MCF 10A (cell line): ENCODE results near the gene PTPRN2. TPM values are rescaled to one million over a fixed set of nuclear protein-coding genes. Genes with fewer than 3 reads are reported as not detected.

ENCODE experiments used
- BruUV-seq: library from RNA; stranded (reverse); fragments of 400-500 nt; replicated peaks from 2 replicates; lab custom pipeline; 2021; lab: Mats Ljungman, UMichigan
- CTCF ChIA-PET: fragments of 300-600 bp; sonication (Branson Sonifier 250); formaldehyde crosslinking; extraction: SDS; loops from one replicate; lab custom pipeline; 2021; ENCODE audit warnings: antibody characterized with exemption, inconsistent platforms; lab: Yijun Ruan, JAX
- POLR2A ChIA-PET: fragments of 300-600, 350-650 bp; sonication (Branson Sonifier 250); formaldehyde crosslinking; extraction: SDS; loops from one replicate; lab custom pipeline; 2020; ENCODE audit warnings: antibody characterized with exemption, inconsistent platforms; lab: Yijun Ruan, JAX
- DNase-seq: peaks from one replicate; pipeline ENCODE4 v3.0.0-alpha.2; 2018; ENCODE audit not compliant: unreplicated experiment
- H3K27ac Mint-ChIP-seq: one replicate; pipeline ENCODE4 v1.8.0; 2022; ENCODE audit warnings: mild to moderate bottlenecking, low read depth, mixed read lengths; ENCODE audit not compliant: unreplicated experiment
- H3K27me3 Mint-ChIP-seq: one replicate; pipeline ENCODE4 v1.8.0; 2022; ENCODE audit warnings: mixed read lengths; ENCODE audit not compliant: insufficient read depth, unreplicated experiment
- H3K36me3 Mint-ChIP-seq: one replicate; pipeline ENCODE4 v1.8.0; 2022; ENCODE audit warnings: mild to moderate bottlenecking, moderate library complexity, mixed read lengths; ENCODE audit not compliant: insufficient read depth, unreplicated experiment
- H3K4me1 Mint-ChIP-seq: one replicate; pipeline ENCODE4 v1.8.0; 2022; ENCODE audit warnings: mixed read lengths; ENCODE audit not compliant: insufficient read depth, unreplicated experiment
- H3K4me3 Mint-ChIP-seq: one replicate; pipeline ENCODE4 v1.8.0; 2022; ENCODE audit warnings: mild to moderate bottlenecking, moderate library complexity, mixed read lengths; ENCODE audit not compliant: unreplicated experiment
- H3K9me3 Mint-ChIP-seq: one replicate; pipeline ENCODE4 v1.8.0; 2022; ENCODE audit warnings: mixed read lengths; ENCODE audit not compliant: unreplicated experiment
- intact Hi-C: fragments of 100-400 bp; cut with micrococcal nuclease; formaldehyde crosslinking; loops from 2 replicates; pipeline ENCODE4 v1.14.1; 2022
- total RNA-seq: library from RNA; stranded (reverse); gene quantifications from 2 replicates; pipeline ENCODE4 v1.2.3, GENCODE V29; 2022
- TF ChIP-seq, protein P1 (sequence below): fragments of 200-600 bp; IDR thresholded peaks from one replicate; pipeline ENCODE4 v1.8.0; 2022; ENCODE audit warnings: antibody characterized with exemption, mild to moderate bottlenecking; ENCODE audit not compliant: unreplicated experiment

PTPRN2 gene
- total RNA-seq, 1 experiment from 2014 or later, result 4.5 TPM

DNA sequence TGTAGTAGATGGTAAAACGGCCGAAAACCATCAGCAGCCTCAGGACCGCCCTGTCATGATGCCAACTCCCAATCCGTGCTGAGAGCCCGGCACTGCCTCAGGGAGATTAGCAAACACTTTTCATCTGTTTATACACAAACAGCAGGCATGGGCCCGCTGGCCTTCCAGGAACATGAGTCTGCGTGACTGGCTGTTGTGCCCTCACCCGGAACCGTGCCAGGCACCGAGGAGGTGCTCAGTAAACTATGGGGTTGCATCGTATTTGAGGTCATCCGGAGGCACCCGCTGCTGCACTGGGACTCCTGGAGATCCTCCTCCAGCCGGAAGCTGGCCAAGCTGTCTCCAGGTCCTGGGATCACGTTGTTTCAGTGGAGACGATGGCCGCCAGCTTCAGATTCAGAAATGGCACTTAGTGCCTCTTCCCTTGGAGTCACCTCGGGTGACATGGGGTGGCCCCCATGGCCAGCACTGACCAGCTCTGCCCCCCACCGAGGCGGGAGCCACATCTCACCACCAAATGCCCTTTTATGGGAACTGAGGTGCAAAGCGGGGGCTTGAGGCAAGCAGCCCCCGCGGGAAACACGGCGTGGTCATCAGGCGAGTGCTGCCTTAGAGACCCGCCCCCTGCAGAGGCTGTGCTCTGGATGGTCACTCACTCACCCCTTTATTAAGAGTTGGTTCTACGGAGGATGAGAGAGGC, 585.9 kb downstream of the PTPRN2 start:
- no TSS peak for BruUV-seq
- intact Hi-C loops, result no loop called here
- DNase-seq, result no peak
- TF ChIP-seq, protein P1, sequence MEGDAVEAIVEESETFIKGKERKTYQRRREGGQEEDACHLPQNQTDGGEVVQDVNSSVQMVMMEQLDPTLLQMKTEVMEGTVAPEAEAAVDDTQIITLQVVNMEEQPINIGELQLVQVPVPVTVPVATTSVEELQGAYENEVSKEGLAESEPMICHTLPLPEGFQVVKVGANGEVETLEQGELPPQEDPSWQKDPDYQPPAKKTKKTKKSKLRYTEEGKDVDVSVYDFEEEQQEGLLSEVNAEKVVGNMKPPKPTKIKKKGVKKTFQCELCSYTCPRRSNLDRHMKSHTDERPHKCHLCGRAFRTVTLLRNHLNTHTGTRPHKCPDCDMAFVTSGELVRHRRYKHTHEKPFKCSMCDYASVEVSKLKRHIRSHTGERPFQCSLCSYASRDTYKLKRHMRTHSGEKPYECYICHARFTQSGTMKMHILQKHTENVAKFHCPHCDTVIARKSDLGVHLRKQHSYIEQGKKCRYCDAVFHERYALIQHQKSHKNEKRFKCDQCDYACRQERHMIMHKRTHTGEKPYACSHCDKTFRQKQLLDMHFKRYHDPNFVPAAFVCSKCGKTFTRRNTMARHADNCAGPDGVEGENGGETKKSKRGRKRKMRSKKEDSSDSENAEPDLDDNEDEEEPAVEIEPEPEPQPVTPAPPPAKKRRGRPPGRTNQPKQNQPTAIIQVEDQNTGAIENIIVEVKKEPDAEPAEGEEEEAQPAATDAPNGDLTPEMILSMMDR, result no peak
- ChIA-PET CTCF (interaction anchor here (0.6 to 0.7 kb wide), 2 partner anchors 134 to 426 kb away, joined by 5 read pairs; no protein-coding TSS in a partner anchor), POLR2A (no interaction called here)
- H3K4me1 Mint-ChIP-seq, result no peaks in the 10 kb centered on the region
- no peaks in the 10 kb centered on the region for H3K27me3 Mint-ChIP-seq
- no peak overlapping the region for H3K4me3 Mint-ChIP-seq
- no peaks in the 10 kb centered on the region for H3K9me3 Mint-ChIP-seq
- no peak overlapping the region for H3K27ac Mint-ChIP-seq
- peaks cover 7% of the 10 kb centered on the region for H3K36me3 Mint-ChIP-seq

DNA sequence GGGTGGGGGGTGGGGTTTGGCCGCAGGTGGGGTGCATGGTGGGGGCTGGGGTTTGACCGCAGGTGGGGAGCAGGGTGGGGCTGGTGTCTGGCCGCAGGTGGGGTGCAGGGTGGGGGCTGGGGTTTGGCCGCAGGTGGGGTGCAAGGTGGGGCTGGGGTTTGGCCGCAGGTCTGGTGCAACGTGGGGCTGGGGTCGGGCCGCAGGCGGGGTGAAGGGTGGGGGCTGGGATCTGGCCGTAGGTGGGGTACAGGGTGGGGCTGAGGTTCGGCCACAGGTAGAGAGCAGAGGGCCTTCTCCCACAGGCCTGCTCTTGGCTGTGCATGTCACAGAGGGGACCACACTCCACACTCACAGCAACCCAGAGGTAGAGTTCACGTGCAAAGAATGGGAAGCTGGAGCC, 586.6 kb downstream of the PTPRN2 start:
- H3K4me1 Mint-ChIP-seq, result no peaks in the 10 kb centered on the region
- H3K9me3 Mint-ChIP-seq, result no peaks in the 10 kb centered on the region
- no peaks in the 10 kb centered on the region for H3K27me3 Mint-ChIP-seq
- H3K36me3 Mint-ChIP-seq, result peaks cover 7% of the 10 kb centered on the region
- intact Hi-C loops, result no loop called here
- ChIA-PET POLR2A (no interaction called here), CTCF (no interaction called here)
- no TSS peak for BruUV-seq
- no peak overlapping the region for H3K27ac Mint-ChIP-seq
- no peak overlapping the region for H3K4me3 Mint-ChIP-seq
- TF ChIP-seq, protein P1, result no peak
- DNase-seq, result no peak

DNA sequence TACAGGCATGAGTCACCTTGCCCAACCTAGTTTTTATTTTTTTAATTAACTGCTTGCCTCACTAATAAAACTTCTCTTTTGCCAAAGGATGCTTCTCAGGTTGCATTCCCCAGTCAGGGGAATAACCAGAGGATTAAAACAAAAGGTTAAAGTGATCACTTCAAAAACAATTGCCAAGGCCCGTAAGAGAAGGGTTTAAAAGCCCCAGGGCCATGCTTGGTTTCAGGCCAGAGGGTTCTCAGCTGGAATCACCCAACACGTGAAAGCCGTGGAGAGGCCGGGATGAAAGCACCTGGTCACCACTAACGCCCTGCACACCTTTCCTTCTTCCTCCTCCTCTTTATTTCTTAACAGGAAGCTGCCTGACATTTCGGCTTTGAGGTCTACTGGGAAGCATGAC, 587.5 kb downstream of the PTPRN2 start:
- POLR2A ChIA-PET, result no interaction called here
- Mint-ChIP-seq H3K27ac (no peak overlapping the region), H3K27me3 (no peaks in the 10 kb centered on the region), H3K9me3 (no peaks in the 10 kb centered on the region), H3K4me1 (no peaks in the 10 kb centered on the region), H3K36me3 (peaks cover 10% of the 10 kb centered on the region), H3K4me3 (no peak overlapping the region)
- intact Hi-C loops, result no loop called here
- no peak for DNase-seq
- CTCF ChIA-PET, result no interaction called here
- BruUV-seq, result no TSS peak
- TF ChIP-seq, protein P1, result no peak

DNA sequence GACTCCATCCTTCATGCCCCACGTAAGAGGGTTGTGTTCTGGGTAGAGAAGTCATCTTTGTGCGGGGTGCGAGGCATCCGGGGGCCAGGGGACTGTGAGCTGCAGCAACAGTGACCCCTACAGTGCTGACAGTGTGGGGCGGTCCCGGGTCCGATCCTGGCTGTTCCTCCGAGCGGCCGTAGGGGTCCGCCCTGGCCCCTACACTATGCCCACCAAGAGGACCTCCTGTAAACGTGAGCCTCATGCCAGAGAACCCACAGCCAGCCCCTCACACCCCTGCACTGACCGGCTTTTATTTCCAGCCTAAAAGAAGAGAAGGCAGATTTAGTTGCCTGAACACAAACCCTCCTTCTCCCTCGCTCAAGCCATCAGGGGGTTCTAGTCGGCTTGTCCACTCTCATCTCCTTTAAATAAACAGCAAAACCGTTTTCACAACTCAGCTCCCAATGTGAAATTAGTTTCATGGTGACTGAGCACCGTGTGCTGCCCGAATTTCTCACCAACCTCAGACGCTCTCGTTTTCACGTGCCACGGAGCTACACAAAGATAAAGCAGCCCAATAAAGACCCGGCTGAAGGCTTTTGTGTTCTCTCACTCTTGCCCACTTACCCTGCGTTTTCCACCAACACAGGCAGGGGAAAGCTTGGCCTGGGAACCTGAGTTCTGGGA, 588.6 kb downstream of the PTPRN2 start:
- POLR2A ChIA-PET, result no interaction called here

More for the DNA sequence above, 588.6 kb downstream of the PTPRN2 start:
- Mint-ChIP-seq H3K27ac (no peak overlapping the region), H3K36me3 (peaks cover 12% of the 10 kb centered on the region), H3K4me1 (no peaks in the 10 kb centered on the region), H3K4me3 (no peak overlapping the region), H3K9me3 (no peaks in the 10 kb centered on the region), H3K27me3 (no peaks in the 10 kb centered on the region)
- TF ChIP-seq, protein P1, result no peak
- no peak for DNase-seq
- intact Hi-C loops, result no loop called here
- CTCF ChIA-PET, result interaction anchor here (0.6 kb wide), 1 partner anchor 400 kb away, joined by 3 read pairs; no protein-coding TSS in a partner anchor
- no TSS peak for BruUV-seq
